Heart right ventricle (tissue), 16 donors: ENCODE data around the gene TBC1D22A. TPM values are rescaled to one million over a fixed set of nuclear protein-coding genes. Genes with fewer than 3 reads are reported as not detected.

ENCODE experiments used
- ATAC-seq, 8 donors: fragments of 200-7000 bp; cut with Tn5 transposase; one replicate each; pipeline ENCODE4 v1.9.1; 2020; ENCODE audit warnings: mild to moderate bottlenecking in 8 of 8, moderate library complexity in 8 of 8, moderate number of reproducible peaks in 1 of 8
- DNase-seq, 2 donors: peaks; one replicate each; pipeline ENCODE4 v3.0.0-alpha.2; 2020
- H3K27ac ChIP-seq, 10 donors: fragments of 200-600 bp; sonication (generic) in 2 of 10; one replicate each; pipeline versions ENCODE4 v1.5.0 to v1.8.0; 2020 to 2022; ENCODE audit warnings: mild to moderate bottlenecking in 3 of 10
- H3K27me3 ChIP-seq, 7 donors: fragments of 200-600 bp; one replicate each; pipeline ENCODE4 v1.8.0; 2021 to 2022; ENCODE audit warnings: mild to moderate bottlenecking in 2 of 7
- H3K36me3 ChIP-seq, 9 donors: fragments of 200-600 bp; sonication (generic) in 1 of 9; one replicate each; pipeline versions ENCODE4 v1.5.0 to v1.8.0; 2020 to 2022; ENCODE audit warnings: mild to moderate bottlenecking in 2 of 9
- H3K4me1 ChIP-seq, 9 donors: fragments of 200-600 bp; sonication (generic) in 1 of 9; one replicate each; pipeline versions ENCODE4 v1.5.0 to v1.8.0; 2020 to 2022; ENCODE audit warnings: mild to moderate bottlenecking in 4 of 9
- H3K4me3 ChIP-seq, 10 donors: fragments of 200-600 bp; sonication (generic) in 2 of 10; one replicate each; pipeline versions ENCODE4 v1.5.0 to v1.8.0; 2020 to 2022; ENCODE audit warnings: mild to moderate bottlenecking in 7 of 10, moderate library complexity in 2 of 10
- H3K9me3 ChIP-seq, 11 donors: fragments of 200-600 bp in 10 of 11; sonication (generic) in 2 of 11; one replicate each; pipeline versions ENCODE4 v1.5.0 to v1.8.0; 2013 to 2022; ENCODE audit warnings: mild to moderate bottlenecking in 2 of 11, control low read depth in 1 of 11, moderate library complexity in 1 of 11
- CTCF ChIP-seq, 9 donors: fragments of 200-600 bp; sonication (generic) in 2 of 9; IDR thresholded peaks; one replicate each; pipeline versions ENCODE4 v1.5.0 to v1.8.0; 2021 to 2022; ENCODE audit warnings: antibody characterized with exemption in 9 of 9, mild to moderate bottlenecking in 5 of 9, moderate library complexity in 1 of 9
- WGBS, 2 donors: extraction: QIAGEN DNeasy Blood & Tissue Kit; methylation state at CpG; one replicate each; pipeline ENCODE4 v1.1.7; 2013; ENCODE audit warnings: inconsistent platforms in 1 of 2; 5-methylcytosine and 5-hydroxymethylcytosine counted together
- intact Hi-C, 10 donors: fragments of 100-400 bp; cut with DNase I; formaldehyde crosslinking; loops; one replicate each; pipeline versions ENCODE4 v1.11.1 to v1.14.2; 2022
- polyA plus RNA-seq, 2 donors: library from polyadenylated mRNA; stranded (reverse); fragments of 200-250 nt; gene quantifications; one replicate each; pipeline ENCODE4 v1.2.3, GENCODE V29; 2013
- total RNA-seq, 10 donors: library from RNA; stranded (reverse); fragmentation: NEBNext Ultra II Directional in 3 of 10; extraction: Animal tissue kit (Norgen Biotek cat#: 25700) in 3 of 10; gene quantifications; one replicate each; pipeline versions ENCODE4 v1.2.1 to v1.2.4, GENCODE V29; 2021 to 2023
- donor health status: Arrhythmogenic right ventricular cardiomyopathy.
- donor health status: ischemic (EF 13 %, LVEDD 7.1; RV severe dilation, severe dysfunction).
- donor health status: healthy with polysubstance abuse.
- donor health status: DM: no; HTN: yes; CAD: no.
- donor health status: DM: no; HTN: no; CAD: no.
- donor health status: ischemic (EF 25% LVEDD 6.9; RV normal size, moderate dysfunction).
- donor health status: ischemic (EF 25% LVEDD 5.7; RV mildly dilated, moderate dysfunction).
- donor health status: healthy.
- donor health status: DM: yes; HTN: yes; CAD: no.
- donor health status: Ischemic cardiomyopathy.
- donor health status: ischemic (EF 35%, LVEDD 5.7; RV mildly dilated, moderate dysfunction).
- donor health status: nonischemic (EF 11% LVEDD 7.7; RV severe dilation, severe dysfunction).
- donor health status: DM: yes; HTN: yes; CAD: no.
- donor health status: PGD.
- donor health status: ischemic (EF 29% LVEDD 5.4; RV normal size, mild dysfunction).
- donor health status: nonischemic (EF 23%, LVEDD 6.1; RV moderate dilation, normal function).

The TBC1D22A gene
- total and polyA plus RNA-seq, 12 donors = 7.2 to 27.9 (median 17.9) TPM

DNA sequence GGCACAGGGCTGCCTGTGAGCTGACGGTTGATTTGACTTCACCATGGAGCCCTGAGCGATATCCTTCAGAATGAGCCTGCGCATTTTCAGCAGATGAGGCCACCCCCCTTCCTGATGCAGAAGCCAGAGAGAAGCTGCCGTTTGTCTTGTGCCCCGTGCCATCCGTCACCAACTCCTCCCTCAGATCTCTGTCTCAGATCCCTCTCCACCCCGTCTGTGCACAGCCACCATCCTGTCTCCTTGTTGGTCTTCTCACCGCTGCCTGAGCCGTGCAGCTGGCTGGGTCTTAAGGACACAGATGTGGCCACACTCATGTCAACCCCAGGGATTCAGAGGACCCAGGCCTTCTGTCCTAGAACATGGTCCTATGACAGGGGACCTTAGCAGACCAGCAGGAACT lies 293.9 kb downstream of the TBC1D22A start:
- no peaks in the 10 kb centered on the region for H3K9me3 ChIP-seq
- WGBS, 2 donors = 90 to 95% methylated on average over 9 of the region's 9 CpGs
- no peaks in the 10 kb centered on the region for H3K4me1 ChIP-seq
- TF ChIP-seq CTCF (IDR thresholded peaks at IDR 0.05) = no peak
- ATAC-seq (no peak), DNase-seq (no peak)
- H3K27me3 ChIP-seq = no peaks in the 10 kb centered on the region
- H3K27ac ChIP-seq = no peak overlapping the region
- intact Hi-C loops = no loop called here
- H3K4me3 ChIP-seq = no peak overlapping the region
- H3K36me3 ChIP-seq = peaks cover 0 to 54% (median 0%) of the 10 kb centered on the region in 9 donors

DNA sequence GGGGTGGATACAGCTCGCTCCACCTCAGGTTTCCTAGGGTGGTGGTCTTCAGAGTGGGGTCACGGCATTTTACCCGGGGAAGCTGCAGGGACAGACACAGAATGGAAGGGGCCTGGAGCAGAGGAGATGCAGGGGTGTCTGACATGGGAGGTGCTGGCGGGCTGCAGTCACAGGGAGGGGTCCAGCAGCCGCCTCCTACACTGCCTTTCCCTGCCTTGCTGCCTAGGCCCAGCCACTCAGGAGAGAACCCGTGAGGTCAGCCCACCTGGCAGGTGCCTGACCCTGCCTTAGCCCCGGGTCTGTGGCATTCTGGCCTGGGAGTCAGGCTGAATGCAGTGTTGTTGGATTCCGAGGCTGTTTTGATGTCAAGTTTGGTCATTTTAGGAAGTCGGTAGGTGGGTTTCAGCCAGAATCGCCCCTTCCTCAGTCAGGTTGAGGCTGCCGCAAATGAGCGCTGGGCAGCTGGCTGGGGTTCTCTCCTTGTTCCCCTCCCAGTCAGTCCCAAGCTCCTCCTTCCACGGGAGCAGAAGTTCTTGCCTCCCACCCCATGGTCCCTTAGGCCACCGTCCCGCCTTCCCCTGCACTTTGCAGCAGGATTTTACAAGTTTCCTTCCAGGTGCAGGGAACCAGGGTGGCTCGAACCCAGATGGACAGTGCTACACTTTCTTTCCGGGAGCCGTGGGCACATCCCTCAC lies 294.5 kb downstream of the TBC1D22A start:
- H3K36me3 ChIP-seq = peaks cover 0 to 58% (median 0%) of the 10 kb centered on the region in 9 donors

GRCh38 chr22:47057916-47058585 lies 295.6 kb downstream of the TBC1D22A start:
- ATAC-seq (no peak), DNase-seq (no peak)
- Histone ChIP-seq H3K36me3 (peaks cover 0 to 69% (median 0%) of the 10 kb centered on the region in 9 donors), H3K4me3 (no peak overlapping the region), H3K27me3 (no peaks in the 10 kb centered on the region), H3K27ac (no peak overlapping the region), H3K9me3 (no peaks in the 10 kb centered on the region), H3K4me1 (no peaks in the 10 kb centered on the region)
- TF ChIP-seq CTCF (IDR thresholded peaks at IDR 0.05) = no peak
- 97% methylated on average over 16 of the region's 16 CpGs for WGBS, 2 donors
- intact Hi-C loops = no loop called here

More for the DNA sequence above, 294.5 kb downstream of the TBC1D22A start:
- Histone ChIP-seq H3K27me3 (no peaks in the 10 kb centered on the region), H3K9me3 (no peaks in the 10 kb centered on the region), H3K4me3 (no peak overlapping the region), H3K4me1 (no peaks in the 10 kb centered on the region), H3K27ac (no peak overlapping the region)
- intact Hi-C loops = no loop called here
- WGBS, 2 donors = 95 to 98% methylated on average over 18 of the region's 18 CpGs
- TF ChIP-seq CTCF (IDR thresholded peaks at IDR 0.05) = no peak
- DNase-seq (no peak), ATAC-seq (no peak)

GRCh38 chr22:47059076-47059475 lies 296.6 kb downstream of the TBC1D22A start:
- H3K36me3 ChIP-seq = peaks cover 0 to 75% (median 0%) of the 10 kb centered on the region in 9 donors
- H3K27me3 ChIP-seq = no peaks in the 10 kb centered on the region
- DNase-seq (no peak), ATAC-seq (no peak)
- H3K4me1 ChIP-seq = no peaks in the 10 kb centered on the region
- 93% methylated on average over 15 of the region's 15 CpGs for WGBS, 2 donors
- no peak overlapping the region for H3K27ac ChIP-seq
- H3K9me3 ChIP-seq = no peaks in the 10 kb centered on the region
- TF ChIP-seq CTCF (IDR thresholded peaks at IDR 0.05) = no peak
- no peak overlapping the region for H3K4me3 ChIP-seq
- intact Hi-C loops = no loop called here
